Right hindlimb (tissue), 1 donor: ENCODE measurements around the gene ZXDC.

ENCODE experiments used
- DNase-seq: peaks from one replicate; pipeline ENCODE4 v3.0.0-alpha.2; 2018

Gene ZXDC

DNA sequence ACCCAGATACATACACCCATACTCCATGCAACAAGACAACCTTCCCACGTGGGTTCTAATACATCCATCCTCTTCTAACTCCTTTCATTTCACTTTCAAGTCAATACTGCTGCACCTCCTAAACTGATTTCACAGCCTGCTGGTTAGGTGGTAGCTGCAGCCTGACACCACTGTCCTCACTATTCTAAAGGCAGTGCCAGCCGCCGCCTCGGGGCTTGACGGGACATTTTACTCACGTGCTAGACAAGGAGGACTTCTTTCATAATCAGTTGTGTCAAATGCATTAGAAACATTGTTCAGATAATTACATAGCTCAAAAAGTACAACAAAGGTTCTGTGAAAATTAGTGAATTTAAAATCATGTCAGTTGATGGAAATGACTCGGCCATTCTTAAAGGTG lies 35.6 kb upstream of the ZXDC start:
- no peak for DNase-seq

DNA sequence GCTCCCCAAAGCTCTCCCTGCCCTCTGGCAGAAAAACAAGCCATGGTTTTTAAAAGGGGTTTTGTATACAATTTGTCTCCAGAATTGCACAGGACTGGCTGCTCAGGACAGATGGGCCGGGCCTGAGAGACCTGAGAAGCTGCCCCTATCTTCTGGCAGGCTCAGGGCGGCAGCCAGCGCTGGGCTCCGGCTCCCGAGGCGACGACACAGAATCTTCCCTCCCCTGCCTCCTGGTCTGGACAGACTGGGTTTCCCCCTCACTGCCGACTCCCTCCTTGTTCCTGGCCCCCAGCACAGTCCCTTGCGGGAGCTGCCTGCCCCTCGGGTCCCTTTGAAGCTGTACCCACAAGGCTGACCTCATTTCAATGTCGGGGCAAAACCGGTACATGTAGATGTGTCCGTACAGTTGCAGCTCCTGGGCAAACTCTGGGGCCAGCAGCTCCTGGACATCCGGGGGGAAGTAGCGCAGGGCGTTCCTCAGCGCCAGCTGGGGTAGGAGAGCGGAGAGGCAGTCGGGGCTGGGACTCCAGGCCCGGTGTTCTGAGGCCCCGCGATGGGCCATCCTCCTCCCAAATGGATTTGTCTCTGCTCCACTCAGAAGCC lies 34.7 kb upstream of the ZXDC start:
- no peak for DNase-seq

DNA sequence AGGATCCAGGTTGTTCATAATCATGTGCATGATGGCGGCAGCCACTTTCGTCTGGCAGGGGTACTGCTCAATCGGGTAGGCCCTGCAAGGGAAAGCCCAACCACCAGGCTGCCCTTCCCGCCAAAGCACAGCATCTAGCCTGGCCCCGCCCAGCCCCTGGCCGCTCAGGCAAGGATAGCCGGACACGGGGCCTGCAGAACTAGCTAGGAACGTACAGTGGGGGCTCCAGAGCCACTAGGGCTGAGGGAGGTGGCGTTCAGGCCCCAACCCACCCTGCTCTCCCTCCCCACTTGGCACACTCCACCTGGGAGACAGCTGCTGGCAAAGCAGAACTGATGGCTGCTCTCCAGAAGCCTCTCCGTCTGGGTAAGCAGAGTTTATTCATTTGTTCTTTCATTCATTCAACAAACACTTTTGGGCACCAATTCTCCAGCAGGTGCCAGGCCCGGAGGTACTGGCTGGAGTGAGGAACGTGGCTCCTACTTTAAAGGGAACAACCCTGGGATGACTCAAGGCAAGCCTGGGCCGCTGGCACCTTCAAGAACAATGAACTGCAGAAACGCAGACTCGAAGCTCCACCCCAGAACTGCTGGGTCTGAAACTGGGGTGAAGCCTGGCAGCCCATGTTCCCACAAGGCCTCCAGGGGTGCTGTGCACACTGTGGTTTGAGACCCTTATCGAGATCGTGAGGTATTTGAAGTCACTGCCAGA lies 34.1 kb upstream of the ZXDC start:
- no peak for DNase-seq

DNA sequence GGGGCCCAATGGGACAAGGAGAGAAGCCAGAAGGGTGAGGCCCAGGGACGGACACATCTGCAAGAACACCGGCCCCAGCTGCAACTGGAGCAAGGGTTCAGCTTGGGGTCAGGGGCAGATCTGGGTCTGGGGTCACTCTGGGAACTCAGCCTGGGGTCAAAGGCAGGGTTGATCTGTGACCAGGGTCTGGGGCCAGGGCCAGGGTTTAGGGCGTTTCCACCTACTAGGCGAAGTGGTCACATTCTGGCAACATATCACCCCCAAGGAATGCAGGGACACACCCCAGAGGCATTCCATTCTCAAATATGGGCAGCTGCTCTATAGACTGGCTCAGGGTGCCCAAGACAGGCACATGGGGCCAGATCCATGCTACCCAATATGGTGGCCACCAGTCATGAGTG lies 32.9 kb upstream of the ZXDC start:
- no peak for DNase-seq

DNA sequence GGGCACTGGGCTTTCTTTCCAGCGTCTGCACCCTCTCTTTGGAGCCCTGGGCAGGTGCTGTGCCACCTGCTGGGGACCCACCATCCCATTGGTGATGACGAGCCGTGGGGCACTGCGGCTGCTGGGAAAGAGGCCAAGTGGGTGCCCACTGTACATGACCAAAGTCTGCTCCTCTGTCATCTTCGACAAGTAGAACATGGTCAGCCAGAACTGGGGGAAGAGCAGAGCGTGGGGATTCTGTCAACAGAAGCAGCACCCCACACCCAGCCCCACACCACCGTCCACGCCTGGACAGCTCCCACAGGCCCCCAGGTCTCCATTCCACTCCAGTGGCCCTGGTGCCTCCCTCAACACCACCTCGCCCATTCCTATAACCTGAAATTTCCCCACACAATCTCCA lies 32.2 kb upstream of the ZXDC start:
- DNase-seq, result no peak

DNA sequence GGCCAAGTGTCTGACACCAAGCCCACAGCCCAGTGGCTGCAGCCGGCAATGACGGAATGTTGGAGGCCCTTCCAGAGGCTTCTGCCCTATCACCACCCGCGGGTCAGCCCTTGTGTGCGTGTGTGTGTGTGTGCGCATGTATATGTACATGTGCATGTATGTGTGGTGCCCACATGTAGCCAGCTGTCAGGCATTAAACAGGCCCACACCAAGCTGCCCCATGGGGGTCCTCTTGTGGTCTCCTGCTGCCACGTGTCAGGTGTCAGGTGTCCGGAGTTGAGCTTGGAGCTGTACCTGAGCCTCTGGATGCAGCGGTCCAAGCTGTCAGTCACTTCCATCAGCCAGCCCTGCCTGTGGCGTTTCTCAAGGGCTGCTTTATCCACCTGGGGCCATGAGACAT lies 28.0 kb upstream of the ZXDC start:
- DNase-seq, result no peak

DNA sequence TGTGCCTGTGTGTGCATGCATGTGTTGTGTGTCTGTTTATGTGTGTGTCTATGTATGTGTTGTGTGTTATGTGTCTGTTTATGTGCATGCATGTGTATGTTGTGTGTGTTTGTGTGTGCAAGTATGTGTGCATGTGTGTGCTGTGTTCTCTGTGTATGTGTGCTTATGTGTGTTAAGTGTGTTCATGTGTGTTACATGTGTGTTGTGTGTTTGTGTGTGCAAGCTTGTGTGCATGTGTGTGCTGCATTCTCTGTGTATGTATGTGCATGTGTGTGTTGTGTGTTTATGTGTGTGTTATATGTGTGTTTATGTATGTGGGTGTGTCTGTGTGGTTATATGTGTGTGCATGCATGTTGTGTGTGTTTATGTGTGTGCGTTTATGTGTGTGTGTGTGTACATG lies 27.0 kb upstream of the ZXDC start:
- no peak for DNase-seq

DNA sequence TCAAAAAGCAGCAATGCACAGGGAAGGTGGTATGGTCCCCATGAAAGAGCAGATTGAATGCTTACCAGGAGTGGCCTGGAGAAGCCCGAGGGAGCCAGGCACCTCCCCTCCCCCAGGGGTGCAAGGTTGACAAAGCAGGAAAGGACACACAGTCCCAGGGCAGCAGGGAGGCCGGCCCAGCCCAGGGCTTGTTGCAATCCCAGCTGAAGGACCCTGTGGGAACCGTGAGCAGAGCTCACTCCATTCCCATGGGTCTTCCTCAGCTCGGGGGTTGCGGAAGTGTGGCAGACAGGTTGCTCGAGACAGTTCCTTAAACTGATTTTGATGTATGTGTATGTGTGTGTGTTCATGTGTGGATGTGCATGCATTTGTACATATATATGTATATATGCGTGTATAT lies 26.0 kb upstream of the ZXDC start:
- no peak for DNase-seq

DNA sequence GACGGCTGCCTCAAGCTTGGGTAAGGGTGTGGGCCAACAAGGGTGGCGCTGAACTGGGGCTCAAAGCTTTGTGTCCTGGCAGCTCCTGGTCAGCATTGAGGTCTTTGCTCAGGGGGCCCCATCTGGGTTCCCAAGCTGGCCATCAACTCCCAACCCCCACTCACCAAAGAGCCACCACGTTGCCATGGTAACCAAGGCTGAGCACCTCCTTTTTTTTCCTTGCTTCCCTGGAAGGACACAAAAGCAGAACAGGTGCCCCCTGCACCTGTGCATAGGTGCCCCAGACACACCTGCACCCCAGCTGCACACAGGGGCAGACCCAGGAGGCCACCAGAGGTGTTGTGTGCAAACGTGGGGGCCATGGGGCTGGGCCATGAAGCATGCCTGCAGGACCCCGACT lies 25.4 kb upstream of the ZXDC start:
- no peak for DNase-seq

DNA sequence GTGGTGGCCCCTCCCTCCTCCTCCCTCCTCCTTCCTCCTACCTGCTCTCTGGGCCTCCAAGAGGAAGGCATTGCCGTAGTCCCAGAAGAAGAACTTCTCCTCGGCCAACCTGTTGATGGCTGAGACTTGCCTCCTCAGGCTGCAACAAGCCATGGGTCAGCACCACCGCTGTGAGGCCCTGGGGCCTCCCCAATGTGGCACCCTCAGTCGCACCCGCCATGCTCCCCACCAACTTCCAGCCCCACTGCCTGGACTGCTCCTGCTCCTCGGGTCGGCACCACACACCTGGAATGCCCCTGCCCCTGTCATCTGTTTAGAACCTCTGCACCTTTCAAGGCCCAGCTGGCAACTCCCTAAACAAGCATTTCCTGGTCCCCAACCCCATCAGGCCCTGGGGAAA lies 24.3 kb upstream of the ZXDC start:
- DNase-seq, result no peak

DNA sequence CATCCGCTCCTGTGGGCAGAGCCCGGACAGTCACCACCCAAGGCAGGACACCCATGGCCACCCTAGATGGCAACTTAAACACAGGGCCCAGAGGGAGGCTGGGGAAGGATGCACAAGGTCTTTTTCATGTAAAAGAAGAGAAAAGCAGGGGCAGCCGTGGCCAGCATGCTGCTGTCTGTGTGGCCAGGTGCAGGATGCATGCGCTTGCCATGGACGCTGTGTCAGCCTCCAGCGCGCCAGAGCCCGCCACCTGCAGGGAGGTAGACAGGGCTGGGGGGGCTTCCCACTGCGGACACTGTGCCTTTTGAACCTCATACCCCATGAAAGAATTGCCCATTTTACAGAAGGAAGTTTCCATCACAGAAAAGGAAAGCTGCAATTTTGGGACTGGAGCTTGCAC lies 23.7 kb upstream of the ZXDC start:
- no peak for DNase-seq

DNA sequence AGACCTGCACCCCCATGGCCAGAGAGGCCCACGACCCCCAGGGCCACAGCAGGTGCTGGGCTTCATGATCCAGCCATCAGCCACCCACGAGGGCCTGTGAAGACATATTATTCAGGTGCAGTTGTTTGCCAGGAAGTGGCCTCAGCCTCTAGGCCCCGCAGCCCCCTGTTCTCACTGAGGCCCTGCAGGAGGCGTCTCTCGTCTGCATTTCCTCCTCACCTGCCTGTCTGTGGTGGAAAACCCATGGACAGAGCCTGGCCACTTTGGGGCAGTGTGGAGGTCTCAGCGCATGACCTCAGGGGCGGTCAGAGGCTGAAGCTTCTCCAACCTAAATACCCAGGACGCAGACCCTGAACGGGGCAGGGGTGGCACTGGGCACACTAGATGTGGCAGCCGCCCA lies 23.2 kb upstream of the ZXDC start:
- no peak for DNase-seq

DNA sequence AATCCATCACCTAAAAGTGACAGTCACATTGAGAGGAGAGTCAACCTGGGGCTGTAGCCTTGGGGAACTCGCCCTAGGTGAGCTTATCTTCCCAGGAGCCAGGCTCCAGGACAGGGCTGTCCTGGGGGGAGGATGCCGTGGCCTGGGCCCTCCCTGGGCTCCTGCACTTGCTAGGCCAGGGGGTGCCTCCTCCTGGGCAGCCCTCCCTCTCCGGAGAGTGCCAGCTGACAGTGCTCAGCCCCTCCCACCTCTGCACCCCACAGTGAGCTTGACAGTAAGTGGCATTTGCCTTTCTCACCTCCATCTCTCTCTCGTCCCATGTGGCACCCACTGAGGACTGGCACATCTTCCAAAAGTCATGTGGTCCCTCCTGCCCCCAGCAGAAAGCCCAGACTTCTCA lies 22.8 kb upstream of the ZXDC start:
- DNase-seq, result no peak

DNA sequence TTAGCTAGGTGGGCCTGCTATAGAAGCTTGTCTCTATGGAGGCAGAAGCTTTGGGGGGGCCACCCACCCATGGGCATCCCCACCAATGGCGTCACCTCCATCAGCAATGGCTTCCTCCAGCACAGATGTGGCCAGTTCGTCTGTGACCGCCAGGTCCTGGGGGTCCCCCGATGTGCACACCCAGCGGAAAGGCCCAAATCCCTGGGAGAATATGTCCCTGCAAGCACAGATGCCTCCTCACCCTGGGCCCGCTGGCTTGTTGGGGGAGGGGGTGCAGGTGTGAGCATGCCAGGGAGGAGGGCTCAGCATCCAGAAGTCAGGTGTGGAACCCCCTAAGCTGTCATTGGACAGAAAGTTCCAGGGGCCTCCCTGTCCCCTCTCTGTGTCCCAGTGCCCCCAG lies 22.3 kb upstream of the ZXDC start:
- DNase-seq, result no peak

DNA sequence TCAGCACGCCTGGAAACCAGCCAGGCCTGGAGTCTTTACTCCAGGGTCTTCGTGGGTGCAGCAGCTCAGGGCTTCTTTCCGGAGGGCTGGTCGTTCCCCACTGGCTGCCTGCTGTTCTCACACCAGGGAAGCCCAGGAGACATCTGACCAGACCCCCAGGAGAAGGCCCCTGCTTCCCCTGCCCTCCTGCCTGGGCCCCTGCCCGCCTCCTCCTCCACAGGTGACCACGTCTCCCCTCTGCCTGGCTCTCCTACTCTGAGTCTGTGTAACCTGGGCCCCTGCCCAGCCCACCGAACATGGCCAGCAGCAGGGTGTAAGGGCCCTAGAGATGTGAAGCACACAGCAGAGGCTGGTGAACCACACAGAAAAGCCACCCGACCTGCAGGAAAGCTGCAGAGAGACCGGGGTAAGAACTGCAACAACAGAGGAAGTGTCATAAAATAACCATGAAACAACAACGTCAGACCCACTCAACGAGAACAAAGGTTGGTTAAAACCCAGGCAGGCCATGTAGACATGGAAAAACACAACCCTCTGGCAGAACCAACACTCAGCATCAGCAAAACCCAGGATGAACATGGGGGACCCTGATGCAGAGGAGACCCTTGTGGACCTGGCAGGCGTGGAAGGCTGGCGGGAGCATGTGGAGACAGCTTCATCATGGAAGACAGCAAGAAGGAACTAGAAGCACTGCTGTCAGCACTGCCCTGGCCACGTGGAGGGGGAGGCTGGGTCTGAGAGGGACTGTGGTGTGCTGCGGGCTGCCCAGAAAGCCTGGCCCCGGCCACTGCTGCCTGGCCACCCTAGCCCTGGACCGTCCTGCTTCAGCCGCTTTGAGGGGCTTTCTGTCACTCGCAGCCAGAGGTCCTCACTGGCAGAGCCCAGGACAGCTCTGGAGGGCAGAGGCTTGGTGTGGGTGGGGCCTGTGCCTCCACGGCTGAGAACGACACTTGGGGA lies 21.5 kb upstream of the ZXDC start:
- DNase-seq, result no peak

DNA sequence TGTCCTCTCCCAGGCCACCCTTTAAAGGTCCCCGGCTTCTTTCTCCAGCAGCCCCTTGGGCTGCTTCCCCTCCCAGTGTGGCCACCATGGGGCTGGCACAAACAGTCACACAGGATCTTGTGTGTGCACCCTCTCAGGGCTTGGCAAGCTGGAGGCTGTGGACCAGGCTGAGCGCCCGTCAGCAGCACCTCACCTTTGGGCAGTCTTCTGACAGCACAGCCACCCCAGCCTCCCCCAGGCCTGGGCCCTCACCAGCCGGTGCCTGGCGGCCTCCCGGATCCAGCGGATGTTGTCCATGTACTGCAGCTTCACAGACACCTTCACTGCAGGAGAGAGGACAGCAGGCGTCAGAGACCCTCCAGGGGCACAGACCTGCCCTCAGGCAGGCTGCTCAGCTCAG lies 20.1 kb upstream of the ZXDC start:
- no peak for DNase-seq

DNA sequence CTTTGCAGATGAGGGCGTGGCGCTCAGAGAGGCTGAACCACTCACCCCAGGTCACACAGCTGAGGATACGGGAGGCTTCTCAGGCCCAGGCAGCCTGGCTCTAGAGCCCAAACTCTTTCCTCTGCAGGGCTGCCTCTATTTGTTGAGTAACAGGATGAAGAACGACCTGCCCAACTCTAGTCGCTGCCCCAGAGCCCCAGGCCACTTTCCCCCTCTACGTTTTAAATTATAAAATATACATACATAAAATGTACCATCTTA lies 19.2 kb upstream of the ZXDC start:
- no peak for DNase-seq

DNA sequence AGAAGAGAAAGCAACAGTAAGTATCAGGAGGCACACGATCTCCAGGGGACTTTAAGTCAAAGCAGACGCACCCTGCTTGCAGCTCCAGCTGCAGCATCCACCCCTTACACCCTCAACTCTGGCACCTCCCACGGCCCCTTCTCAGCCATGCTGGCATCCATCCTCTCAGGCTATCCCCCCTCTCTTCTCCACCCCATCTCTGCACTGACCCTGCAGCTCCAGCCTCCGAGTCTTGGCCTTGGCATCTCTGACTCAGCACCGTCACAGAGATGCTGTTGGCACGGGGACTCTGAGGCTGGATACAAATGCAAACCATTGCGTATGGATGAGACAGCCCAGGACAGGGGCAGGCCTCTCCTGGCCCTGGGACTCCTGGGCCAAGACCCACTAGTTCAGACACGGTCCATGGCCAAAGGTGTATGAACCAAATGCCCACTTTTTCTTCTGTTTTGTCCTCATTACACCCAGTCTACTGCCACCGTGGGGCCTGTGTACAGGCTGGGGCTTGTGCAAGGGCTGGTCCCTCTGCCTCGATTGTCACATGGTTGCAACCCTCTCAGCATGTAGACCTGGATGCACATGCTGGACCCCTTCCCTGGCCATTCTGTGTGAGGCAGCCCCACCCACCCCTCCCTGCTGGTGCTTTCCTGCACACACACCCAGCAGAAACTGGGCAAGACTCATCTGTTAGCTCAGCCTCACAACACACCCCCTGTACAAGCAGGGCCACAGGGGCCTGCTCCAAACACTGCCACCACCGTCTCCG lies 18.7 kb upstream of the ZXDC start:
- no peak for DNase-seq

DNA sequence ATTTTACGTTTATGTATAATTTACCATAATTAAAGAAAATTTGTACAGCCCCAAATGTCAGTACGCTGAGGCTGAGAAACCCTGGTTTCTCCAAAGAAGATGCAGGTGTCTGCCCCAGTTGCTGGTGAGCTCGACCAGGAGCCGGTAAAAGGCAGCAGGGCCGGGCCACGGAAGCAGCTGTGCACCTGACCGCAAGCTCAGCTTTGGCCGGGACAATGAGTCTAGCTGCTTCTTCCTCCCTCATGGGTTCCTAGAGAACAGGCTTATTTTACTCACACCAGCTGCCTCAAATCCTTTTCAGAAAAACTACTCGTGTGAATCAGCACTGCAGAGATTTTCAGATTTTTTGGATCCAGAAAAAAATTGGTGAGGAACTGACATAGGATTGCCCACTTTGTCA lies 18.0 kb upstream of the ZXDC start:
- no peak for DNase-seq

DNA sequence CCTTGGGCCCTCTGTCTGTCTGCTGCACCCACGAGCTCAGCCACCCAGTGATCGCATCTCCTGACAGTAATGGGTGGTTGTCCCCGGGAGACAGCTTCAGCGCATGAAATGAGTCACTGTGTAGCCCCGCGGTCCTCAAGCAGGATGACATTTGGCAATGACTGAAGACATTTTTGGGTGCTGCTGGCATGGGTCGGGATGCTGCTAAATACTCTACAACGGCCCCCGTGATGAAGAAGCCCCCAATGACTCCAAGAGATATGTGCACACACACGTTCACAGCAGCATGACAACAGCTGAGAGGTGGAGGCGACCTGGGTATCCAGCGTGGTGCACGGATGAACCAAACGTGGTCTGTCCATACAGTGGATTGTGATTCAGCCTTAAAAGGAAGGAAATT lies 17.4 kb upstream of the ZXDC start:
- no peak for DNase-seq

DNA sequence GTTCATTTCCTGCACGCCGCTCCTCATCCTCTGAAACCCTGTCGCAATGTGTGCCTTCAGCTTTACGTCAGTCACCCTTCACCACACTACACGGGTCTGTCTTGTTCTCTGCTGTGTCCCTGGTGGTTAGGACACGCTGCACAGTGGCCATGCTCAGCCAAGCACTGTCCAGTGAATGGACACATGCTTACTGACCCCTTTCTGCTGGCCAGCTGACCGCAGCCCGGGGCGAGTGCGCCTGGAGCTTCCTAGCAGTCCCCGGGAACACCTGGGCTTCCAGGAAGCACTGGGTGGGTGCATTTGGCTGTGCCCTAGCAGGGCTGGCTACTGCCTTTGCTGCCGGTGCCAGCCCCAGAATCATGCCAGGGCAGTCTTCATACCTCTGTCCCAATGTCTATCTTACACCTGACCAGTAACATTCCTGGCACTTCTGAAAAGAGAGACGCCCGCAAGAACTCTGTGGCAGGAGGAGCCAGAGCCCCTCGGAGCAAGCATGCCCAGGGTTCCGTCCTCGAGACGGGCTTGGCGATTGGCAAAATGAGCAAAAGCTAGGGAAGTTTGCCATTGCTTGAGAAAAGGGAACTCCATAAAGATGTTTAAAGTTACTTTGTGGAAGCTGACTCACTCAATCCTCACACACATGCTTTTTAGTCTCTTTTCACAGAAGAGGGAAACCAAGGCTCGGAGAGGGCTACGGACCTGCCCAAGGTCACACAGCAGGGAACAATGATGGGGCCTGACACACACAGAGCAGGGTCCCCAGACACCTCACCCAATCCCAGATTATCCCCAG lies 15.7 kb upstream of the ZXDC start:
- no peak for DNase-seq

DNA sequence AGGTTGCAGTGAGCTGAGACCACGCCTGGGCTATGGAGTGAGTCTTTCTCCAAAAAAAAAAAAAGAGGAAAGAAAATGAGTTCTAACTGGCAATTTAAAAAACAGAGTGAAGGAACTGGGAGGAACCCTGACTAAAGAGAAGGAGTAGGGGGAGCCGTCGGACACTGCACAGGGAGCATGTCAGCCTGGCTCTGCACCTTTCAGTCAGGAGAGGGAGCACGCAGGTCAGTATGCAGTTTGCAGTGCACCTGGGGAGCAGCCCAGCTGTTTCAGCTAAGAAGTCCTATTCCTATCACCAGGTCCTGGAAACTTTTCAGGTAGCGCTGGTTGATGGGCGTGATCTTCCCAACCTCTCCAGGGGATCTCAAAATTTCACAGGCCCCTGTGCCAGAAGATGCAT lies 14.9 kb upstream of the ZXDC start:
- DNase-seq, result no peak
